Raji (cell line): ENCODE results near the gene FAM228B.

Source experiments
- POLR2A ChIP-seq: IDR thresholded peaks from 2 replicates; pipeline ENCODE4 v1.6.1; 2011; ENCODE audit warnings: low read depth, low read length, control low read depth; ENCODE audit not compliant: insufficient read depth

Gene FAM228B

DNA sequence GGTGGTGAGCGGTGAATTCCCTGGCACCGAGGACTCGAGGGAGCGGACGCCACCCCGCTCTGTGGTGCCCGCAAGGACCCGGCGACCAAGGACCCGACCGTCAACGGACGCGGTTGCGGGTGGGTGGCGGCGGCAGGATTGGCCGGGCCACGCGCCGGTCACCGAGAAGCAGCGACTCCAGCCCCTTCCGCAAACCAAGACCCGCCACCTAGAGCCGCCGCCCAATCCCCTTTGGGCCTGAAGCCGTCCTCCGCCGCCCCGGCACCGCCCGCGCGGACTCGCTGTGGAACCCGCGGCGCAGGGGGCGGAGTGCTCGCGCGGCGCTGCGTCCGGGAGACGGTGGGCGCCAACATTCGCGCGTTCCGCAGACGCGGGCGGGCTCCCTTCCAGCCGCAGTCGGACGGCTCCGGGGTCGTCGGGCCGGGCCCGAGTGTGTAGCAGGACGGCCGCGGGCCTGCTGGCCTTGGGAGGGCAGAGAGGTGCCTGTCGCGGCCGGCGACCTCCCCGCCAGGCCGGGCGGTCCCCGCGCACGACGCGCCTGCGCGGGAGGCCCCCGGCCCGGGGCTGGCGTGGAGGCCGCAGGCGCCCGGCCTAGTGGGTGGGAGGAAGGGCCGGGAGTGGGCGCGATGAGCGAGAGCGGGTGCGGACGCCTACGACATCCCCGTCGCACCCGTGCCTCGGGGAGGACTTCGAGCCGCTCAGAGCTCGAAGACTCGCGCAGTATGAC, at the start of gene FAM228B, which contains the start of gene PFN4:
FAM228B (plus strand) TSS at position 275 of the 727 bp plus-strand sequence. CDS start 893 bp downstream, outside the sequence.
PFN4 (minus strand) TSS at position 140 of the 727 bp plus-strand sequence. CDS start 799 bp downstream, outside the sequence.
- peak; percentile 78 for TF ChIP-seq POLR2A

DNA sequence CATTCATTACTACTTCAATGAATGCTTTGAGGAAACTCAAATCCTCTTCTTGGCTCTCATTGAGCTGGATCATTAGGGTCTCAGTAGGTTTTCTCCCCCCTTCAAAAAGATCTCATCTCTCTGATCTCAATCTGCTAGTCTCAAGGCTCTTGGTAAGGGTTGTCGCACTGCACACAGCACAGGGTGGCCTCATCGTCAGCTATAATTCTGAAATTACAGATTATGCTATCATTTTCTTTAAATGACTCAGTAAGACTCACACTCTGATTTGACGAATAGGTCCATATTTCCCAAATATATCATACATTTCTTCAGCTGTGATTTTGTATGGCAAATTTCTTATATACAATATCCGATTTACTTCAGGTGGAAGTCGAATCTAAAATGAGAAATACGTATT, 49.5 kb upstream of the FAM228B start:
- TF ChIP-seq POLR2A, result no peak

GRCh38 chr2:24075259-24075658, 48.0 kb upstream of the FAM228B start:
- no peak for TF ChIP-seq POLR2A

DNA sequence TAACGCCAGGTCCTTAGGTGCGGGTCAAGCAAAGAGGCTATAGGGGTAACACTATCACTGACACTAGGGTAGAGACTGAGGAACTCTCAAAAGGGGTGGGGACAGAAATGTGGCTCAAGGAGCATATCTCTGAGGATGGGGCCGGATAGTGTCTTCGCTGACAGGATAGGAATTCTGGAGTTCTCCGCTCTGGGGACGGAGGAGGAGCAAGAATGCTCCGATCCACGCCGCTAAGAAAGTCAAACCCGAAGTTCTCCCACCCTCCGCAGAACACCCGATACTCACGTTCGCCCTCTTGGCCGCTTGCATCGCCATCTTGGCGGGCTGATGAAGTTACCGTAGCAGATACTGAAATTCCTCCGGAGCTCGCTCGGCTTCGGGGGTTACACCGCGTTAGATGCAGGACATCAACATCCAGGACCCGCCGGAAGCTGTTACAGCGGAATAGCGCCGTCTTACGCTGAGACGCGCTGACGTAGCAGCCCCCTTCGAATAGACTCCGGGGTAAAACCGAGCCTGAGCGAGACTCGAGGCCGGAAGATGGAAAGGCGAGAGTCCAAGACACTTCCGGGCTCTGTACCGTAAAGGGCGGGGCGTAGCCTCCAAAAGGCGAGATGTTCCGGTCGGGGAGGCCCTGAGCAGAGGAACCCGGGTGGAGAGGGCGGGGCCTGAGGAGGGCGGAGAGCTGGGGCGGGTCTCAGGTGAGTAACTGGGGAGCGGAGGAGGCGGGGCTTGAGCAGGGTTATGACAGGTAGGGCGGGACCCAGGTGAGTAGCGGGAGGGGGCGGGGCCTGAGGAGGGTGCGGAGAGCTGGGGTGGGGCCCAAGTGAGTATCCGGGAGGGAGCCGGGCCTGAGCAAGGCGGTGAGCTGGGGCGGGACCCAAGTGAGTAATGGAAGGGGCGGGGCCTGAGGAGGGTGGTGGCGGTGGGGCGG, 47.1 kb upstream of the FAM228B start, which contains the start of gene SF3B6:
SF3B6 (minus strand) TSS at position 412 of the 934 bp plus-strand sequence; CDS start at position 315, 97 bp downstream.
- TF ChIP-seq POLR2A, result peak; percentile 97

DNA sequence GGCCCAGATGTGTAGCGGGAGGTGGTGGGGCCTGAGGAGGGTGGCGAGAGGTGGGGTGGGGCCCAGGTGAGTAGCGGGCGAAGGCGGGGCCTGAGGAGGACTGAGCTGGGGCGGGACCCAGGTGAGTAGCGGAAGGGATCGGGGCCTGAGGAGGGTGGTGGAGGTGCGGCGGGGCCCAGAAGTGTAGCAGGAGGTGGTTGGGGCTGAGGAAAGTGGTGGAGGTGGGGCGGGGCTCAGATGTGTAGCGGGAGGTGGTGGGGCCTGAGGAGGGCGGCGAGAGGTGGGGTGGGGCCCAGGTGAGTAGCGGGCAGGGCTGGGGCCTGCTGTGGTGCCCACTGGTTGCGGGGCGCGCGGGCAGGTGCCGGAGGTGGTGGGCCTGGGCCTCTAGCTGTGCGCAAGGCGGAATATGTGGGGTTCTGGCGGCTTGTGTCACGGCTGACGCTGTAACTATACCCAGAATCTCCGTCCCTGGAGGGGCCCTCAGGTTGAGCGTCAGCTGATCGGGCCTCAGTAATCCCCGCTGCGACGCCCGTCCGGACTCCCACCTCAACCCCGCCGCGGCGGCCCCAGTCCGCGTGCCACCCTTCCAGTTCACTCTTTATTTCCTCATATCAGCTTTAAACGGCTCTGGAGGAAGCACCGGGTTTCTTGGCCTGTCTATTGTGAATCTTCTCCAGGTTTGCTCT, 46.3 kb upstream of the FAM228B start:
- TF ChIP-seq POLR2A, result no peak

DNA sequence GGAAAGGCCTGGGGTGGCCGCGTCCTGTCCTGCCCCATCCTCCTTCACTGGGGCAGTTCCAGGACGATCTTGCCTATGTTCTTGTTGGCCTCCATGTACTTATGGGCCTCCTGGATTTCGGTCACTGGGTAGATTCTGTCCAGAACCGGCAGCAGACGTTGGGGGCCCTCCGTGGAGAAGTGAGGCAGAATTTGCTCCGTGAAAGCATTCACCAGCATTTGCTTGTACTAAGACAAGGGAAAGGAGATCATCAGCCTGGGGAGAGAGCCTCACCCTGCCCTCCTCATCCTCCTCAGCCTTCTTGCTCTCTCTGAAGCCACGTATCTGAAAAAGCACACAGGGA, 45.8 kb upstream of the FAM228B start:
- TF ChIP-seq POLR2A, result no peak

DNA sequence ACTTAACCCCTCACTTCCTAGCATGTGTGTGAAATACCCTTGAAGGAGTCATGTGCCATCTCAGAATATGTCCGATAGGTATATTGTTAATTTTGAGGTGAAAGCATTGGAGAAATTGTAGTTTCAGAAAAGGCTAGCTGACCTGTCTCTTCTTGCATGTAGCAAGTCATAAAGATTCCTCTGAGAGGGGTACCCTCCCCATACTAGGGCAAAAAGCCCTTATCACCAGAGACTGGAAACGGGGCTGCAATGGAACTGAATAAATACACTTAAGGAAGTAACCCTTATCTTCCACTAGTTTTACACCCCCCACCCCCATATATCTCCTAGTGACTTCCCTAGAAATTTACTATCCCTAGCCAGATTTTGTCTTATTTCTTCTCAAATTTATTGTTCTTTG, 45.4 kb upstream of the FAM228B start:
- TF ChIP-seq POLR2A, result no peak

DNA sequence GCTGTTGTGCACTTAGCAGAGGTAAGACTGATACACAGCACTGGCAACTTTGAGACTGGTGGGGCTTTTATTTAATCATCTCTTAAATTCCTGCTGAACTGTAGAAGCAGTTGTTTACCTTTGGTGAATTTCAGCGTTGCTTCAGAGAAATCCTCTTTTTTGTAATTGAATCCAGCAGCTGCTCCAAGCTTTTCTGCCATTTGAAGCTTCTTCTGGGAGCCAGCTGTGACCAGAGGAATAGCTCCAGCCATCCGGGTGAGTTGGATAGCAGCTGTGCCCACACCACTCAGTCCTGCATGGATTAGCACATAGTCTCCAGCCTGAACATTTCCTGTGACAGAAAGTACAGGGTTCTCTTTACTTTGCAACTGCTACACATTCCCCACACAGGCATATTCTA, 42.6 kb upstream of the FAM228B start:
- no peak for TF ChIP-seq POLR2A

- TF ChIP-seq POLR2A, result no peak
These were observed 40.3 kb upstream of the FAM228B start for GRCh38 chr2:24082787-24083566.

DNA sequence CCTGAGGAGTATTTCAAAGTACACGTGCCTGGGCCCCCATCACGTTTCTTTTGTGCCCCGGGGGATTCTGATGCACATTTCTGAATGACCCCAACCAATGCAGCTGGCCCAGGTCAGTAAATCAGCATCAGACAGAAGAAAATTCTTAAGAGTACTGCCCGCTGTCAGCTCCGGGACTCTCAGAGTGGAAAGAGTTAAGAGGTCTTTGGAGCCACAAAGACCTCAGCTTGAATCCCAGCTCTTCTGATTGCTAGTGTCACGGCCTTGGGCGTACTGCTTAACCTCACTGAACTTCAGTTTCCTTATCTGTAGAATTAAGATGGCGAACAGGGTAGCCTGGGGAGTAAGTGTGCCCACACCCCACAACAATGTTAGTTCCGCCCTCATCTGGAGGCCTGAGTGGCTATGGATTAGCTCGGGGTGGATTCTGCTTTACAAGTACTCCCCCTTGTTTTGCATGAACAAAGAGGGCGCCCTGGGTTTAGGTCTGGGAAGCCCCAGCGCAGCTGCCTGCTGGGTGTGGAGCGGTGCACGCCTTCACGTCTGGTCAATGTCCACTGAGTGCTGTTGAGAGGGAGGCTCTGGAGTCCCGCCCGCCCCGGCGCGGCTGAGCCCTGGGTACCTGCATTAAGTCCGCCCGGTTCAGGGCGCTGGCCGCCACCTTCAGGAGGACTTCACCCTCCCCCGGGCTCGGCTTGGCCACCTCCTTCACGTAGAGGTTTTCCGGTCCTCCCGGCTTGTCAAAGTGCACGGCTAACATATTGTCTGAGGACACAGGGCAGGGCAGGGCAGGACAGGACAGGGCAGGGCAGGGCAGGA, 39.5 kb upstream of the FAM228B start:
- TF ChIP-seq POLR2A, result peak; percentile 68

- no peak for TF ChIP-seq POLR2A
These were observed 38.7 kb upstream of the FAM228B start, which contains the start of gene TP53I3 for GRCh38 chr2:24084386-24085199. Gene TP53I3, minus strand, starts transcription at chr2:24084834. Its CDS starts 508 bp downstream, at chr2:24084326.

- TF ChIP-seq POLR2A, result no peak
These were observed 38.1 kb upstream of the FAM228B start for GRCh38 chr2:24085200-24085489.

DNA sequence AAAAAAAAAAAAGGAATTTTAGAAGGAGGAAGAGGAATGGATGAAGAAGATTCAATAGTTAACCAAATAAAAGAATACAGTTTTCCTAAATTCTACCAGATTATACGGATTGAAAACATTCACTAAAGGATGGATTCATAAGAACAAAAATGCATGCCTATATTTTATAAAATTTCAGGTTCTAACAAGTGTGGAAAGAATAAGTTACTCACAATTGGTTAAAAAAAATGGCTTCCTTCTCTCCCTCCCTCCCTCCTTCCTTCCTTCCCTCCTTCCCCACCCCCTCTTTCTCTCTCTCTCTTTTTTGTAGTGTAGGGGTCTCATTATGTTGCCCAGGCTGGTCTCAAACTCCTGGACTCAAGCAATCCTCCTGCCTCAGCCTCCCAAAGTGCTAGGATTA, 37.0 kb upstream of the FAM228B start:
- no peak for TF ChIP-seq POLR2A

DNA sequence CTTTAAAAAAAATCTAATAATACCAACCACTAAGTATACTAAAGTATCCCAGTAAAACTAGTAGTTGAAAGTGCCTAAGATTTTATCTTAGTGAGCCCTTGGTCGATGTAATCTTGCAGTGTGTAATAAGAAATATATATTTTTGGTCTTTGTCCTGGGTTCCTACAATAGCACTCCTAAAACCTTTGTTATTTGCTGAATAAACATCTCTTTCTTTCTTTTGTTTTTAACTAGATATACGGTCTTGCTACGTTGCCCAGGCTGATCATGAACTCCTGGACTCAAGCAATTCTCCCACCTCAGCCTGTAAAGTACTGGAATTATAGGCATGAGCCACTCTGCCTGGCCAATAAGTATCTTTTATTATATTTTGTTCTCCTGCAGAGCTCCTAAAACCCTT, 36.2 kb upstream of the FAM228B start:
- TF ChIP-seq POLR2A, result no peak
